HEK293 (cell line): ENCODE data around the gene DNAL4.
A peak's percentile ranks its signal among the peaks of the same experiment; 100 is the strongest.

ENCODE experiments used
- CTCF ChIA-PET: fragments of 350-600 bp; formaldehyde crosslinking; extraction: SDS; loops from one replicate; lab custom pipeline; 2021; ENCODE audit warnings: antibody characterized with exemption; lab: Yijun Ruan, JAX
- POLR2A ChIA-PET: fragments of 300-600 bp; formaldehyde crosslinking; extraction: SDS; loops from one replicate; lab custom pipeline; 2020; ENCODE audit warnings: antibody characterized with exemption, inconsistent platforms; lab: Yijun Ruan, JAX
- H3K27ac ChIP-seq: fragments of 200-500 bp; sonication (Bioruptor generic); 2 replicates; pipeline ENCODE4 v1.5.1; 2014; ENCODE audit warnings: low read depth, low read length, control low read depth, inconsistent platforms; ENCODE audit errors: extremely low read depth
- H3K36me3 ChIP-seq, 2 experiments: fragments of 200-500 bp in 1 of 2; sonication (Bioruptor generic) in 1 of 2; 1 replicate in 1 of 2; 2 replicates in 1 of 2; pipeline ENCODE4 v1.5.1; 2014 to 2017; ENCODE audit warnings: inconsistent platforms in 2 of 2, low read length in 2 of 2; ENCODE audit not compliant: control insufficient read depth in 2 of 2, insufficient read depth in 1 of 2
- H3K4me1 ChIP-seq: fragments of 200-500 bp; sonication (Bioruptor generic); 2 replicates; pipeline ENCODE4 v1.5.1; 2014; ENCODE audit warnings: mild to moderate bottlenecking, low read length, inconsistent platforms; ENCODE audit not compliant: control insufficient read depth, insufficient read depth
- H3K4me3 ChIP-seq: 2 replicates; pipeline ENCODE4 v1.5.1; 2011; ENCODE audit warnings: low read depth, mild to moderate bottlenecking, control low read depth, low read length, moderate library complexity
- H3K9me3 ChIP-seq: fragments of 200-500 bp; sonication (Bioruptor generic); 2 replicates; pipeline ENCODE4 v1.5.1; 2014; ENCODE audit warnings: low read depth, low read length, inconsistent platforms; ENCODE audit not compliant: control insufficient read depth, insufficient read depth
- FEZF1 ChIP-seq: fragments of 450-650 bp; formaldehyde crosslinking; IDR thresholded peaks from 2 replicates; pipeline ENCODE4 v1.5.1; 2016; ENCODE audit warnings: missing biosample characterization, missing genetic modification characterization
- GLIS2 ChIP-seq: fragments of 450-650 bp; formaldehyde crosslinking; IDR thresholded peaks from 2 replicates; pipeline ENCODE4 v1.5.1; 2016; ENCODE audit warnings: missing biosample characterization, missing genetic modification characterization
- MEIS1 ChIP-seq: sonication (generic); formaldehyde crosslinking; IDR thresholded peaks from 2 replicates; pipeline ENCODE4 v1.8.1; 2022; ENCODE audit warnings: missing genetic modification reagents, mild to moderate bottlenecking, borderline replicate concordance
- PBX3 ChIP-seq: sonication (generic); formaldehyde crosslinking; IDR thresholded peaks from 2 replicates; pipeline ENCODE4 v1.8.1; 2022; ENCODE audit warnings: mild to moderate bottlenecking, moderate library complexity, missing genetic modification reagents
- YY1 ChIP-seq: fragments of 450-650 bp; formaldehyde crosslinking; IDR thresholded peaks from 2 replicates; pipeline ENCODE4 v1.5.1; 2018; ENCODE audit warnings: missing biosample characterization, missing genetic modification characterization
- ZBTB44 ChIP-seq: fragments of 450-650 bp; IDR thresholded peaks from 2 replicates; pipeline ENCODE4 v1.5.1; 2018; ENCODE audit warnings: missing biosample characterization, mild to moderate bottlenecking, missing genetic modification characterization
- ZBTB8A ChIP-seq: fragments of 450-650 bp; formaldehyde crosslinking; IDR thresholded peaks from 2 replicates; pipeline ENCODE4 v1.5.1; 2016; ENCODE audit warnings: missing biosample characterization, missing genetic modification characterization
- ZFP41 ChIP-seq: fragments of 450-650 bp; formaldehyde crosslinking; IDR thresholded peaks from 2 replicates; pipeline ENCODE4 v1.5.1; 2016; ENCODE audit warnings: missing biosample characterization, missing genetic modification characterization, borderline replicate concordance
- ZNF132 ChIP-seq: fragments of 450-650 bp; formaldehyde crosslinking; IDR thresholded peaks from 2 replicates; pipeline ENCODE4 v1.5.1; 2017; ENCODE audit warnings: missing biosample characterization, missing genetic modification characterization, borderline replicate concordance
- ZNF138 ChIP-seq: fragments of 450-650 bp; formaldehyde crosslinking; IDR thresholded peaks from 2 replicates; pipeline ENCODE4 v1.5.1; 2016; ENCODE audit warnings: missing biosample characterization, missing genetic modification characterization, borderline replicate concordance
- ZNF140 ChIP-seq: fragments of 450-650 bp; formaldehyde crosslinking; IDR thresholded peaks from 2 replicates; pipeline ENCODE4 v1.5.1; 2016; ENCODE audit warnings: missing biosample characterization, missing genetic modification characterization
- ZNF169 ChIP-seq: fragments of 450-650 bp; formaldehyde crosslinking; IDR thresholded peaks from 2 replicates; pipeline ENCODE4 v1.5.1; 2016; ENCODE audit warnings: missing biosample characterization, missing genetic modification characterization
- ZNF221 ChIP-seq: fragments of 450-650 bp; formaldehyde crosslinking; IDR thresholded peaks from 2 replicates; pipeline ENCODE4 v1.5.1; 2017; ENCODE audit warnings: missing biosample characterization, missing genetic modification characterization, borderline replicate concordance
- ZNF239 ChIP-seq: fragments of 450-650 bp; formaldehyde crosslinking; IDR thresholded peaks from 2 replicates; pipeline ENCODE4 v1.5.1; 2016; ENCODE audit warnings: missing biosample characterization, missing genetic modification characterization
- ZNF324 ChIP-seq: fragments of 450-650 bp; formaldehyde crosslinking; IDR thresholded peaks from 2 replicates; pipeline ENCODE4 v1.5.1; 2016; ENCODE audit warnings: missing biosample characterization, missing genetic modification characterization
- ZNF37A ChIP-seq: fragments of 450-650 bp; IDR thresholded peaks from 2 replicates; pipeline ENCODE4 v1.5.1; 2018; ENCODE audit warnings: missing biosample characterization, missing genetic modification characterization
- ZNF398 ChIP-seq: fragments of 450-650 bp; formaldehyde crosslinking; IDR thresholded peaks from 2 replicates; pipeline ENCODE4 v1.5.1; 2017; ENCODE audit warnings: missing biosample characterization, missing genetic modification characterization
- ZNF433 ChIP-seq: fragments of 450-650 bp; formaldehyde crosslinking; IDR thresholded peaks from 2 replicates; pipeline ENCODE4 v1.5.1; 2016; ENCODE audit warnings: missing biosample characterization, missing genetic modification characterization, low read depth
- ZNF580 ChIP-seq: fragments of 450-650 bp; formaldehyde crosslinking; IDR thresholded peaks from 2 replicates; pipeline ENCODE4 v1.5.1; 2016; ENCODE audit warnings: missing biosample characterization, missing genetic modification characterization
- ZNF610 ChIP-seq: fragments of 450-650 bp; formaldehyde crosslinking; IDR thresholded peaks from 2 replicates; pipeline ENCODE4 v1.5.1; 2016; ENCODE audit warnings: missing biosample characterization, missing genetic modification characterization, borderline replicate concordance
- ZNF621 ChIP-seq: fragments of 450-650 bp; formaldehyde crosslinking; IDR thresholded peaks from 2 replicates; pipeline ENCODE4 v1.5.1; 2017; ENCODE audit warnings: missing biosample characterization, missing genetic modification characterization
- ZNF623 ChIP-seq: fragments of 450-650 bp; formaldehyde crosslinking; IDR thresholded peaks from 2 replicates; pipeline ENCODE4 v1.5.1; 2016; ENCODE audit warnings: missing biosample characterization, missing genetic modification characterization
- ZNF629 ChIP-seq: fragments of 450-650 bp; formaldehyde crosslinking; IDR thresholded peaks from 2 replicates; pipeline ENCODE4 v1.5.1; 2017; ENCODE audit warnings: missing biosample characterization, missing genetic modification characterization
- ZNF670 ChIP-seq: fragments of 450-650 bp; formaldehyde crosslinking; IDR thresholded peaks from 2 replicates; pipeline ENCODE4 v1.5.1; 2016; ENCODE audit warnings: missing biosample characterization, missing genetic modification characterization, low read depth
- ZNF776 ChIP-seq: fragments of 450-650 bp; formaldehyde crosslinking; IDR thresholded peaks from 2 replicates; pipeline ENCODE4 v1.5.0; 2017; ENCODE audit warnings: missing biosample characterization, missing genetic modification characterization, borderline replicate concordance
- ZNF830 ChIP-seq: fragments of 450-650 bp; IDR thresholded peaks from 2 replicates; pipeline ENCODE4 v1.5.0; 2018; ENCODE audit warnings: missing biosample characterization, missing genetic modification characterization, low read depth, mild to moderate bottlenecking, moderate library complexity
- ZNF843 ChIP-seq: fragments of 450-650 bp; formaldehyde crosslinking; IDR thresholded peaks from 2 replicates; pipeline ENCODE4 v1.5.1; 2016; ENCODE audit warnings: missing biosample characterization, missing genetic modification characterization
- ZSCAN5A ChIP-seq: fragments of 450-650 bp; formaldehyde crosslinking; IDR thresholded peaks from 2 replicates; pipeline ENCODE4 v1.5.1; 2016; ENCODE audit warnings: missing biosample characterization, missing genetic modification characterization

The DNAL4 gene

GRCh38 chr22:38793721-38794466, at the start of gene DNAL4 (continued):
- TF ChIP-seq ZBTB8A (tag by site-specific recombination): peak; percentile 45; the same call in 1 of the 2 replicates
- TF ChIP-seq ZBTB44: 0 out of 2 replicates have a peak, but pooled peaks have one; percentile 6
- TF ChIP-seq ZNF140: no peak
- TF ChIP-seq ZNF580 (tag by site-specific recombination): no peak
- TF ChIP-seq ZNF623: no peak
- peak; percentile 49; the same call in 1 of the 2 replicates for TF ChIP-seq GLIS2
- no peak for TF ChIP-seq ZNF132 (tag by site-specific recombination)
- no peak for TF ChIP-seq FEZF1
- no peak for TF ChIP-seq ZNF610 (tag by site-specific recombination)
- TF ChIP-seq ZNF776 (tag by site-specific recombination): no peak
- no peak for TF ChIP-seq ZSCAN5A
- TF ChIP-seq ZFP41 (tag by site-specific recombination): no peak
- TF ChIP-seq ZNF398 (tag by site-specific recombination): peak; percentile 55; the same call in 1 of the 2 replicates
- no peak; the same call in none of the 2 replicates for TF ChIP-seq ZNF37A (tag by site-specific recombination)
- TF ChIP-seq ZNF221: no peak
- no peak for TF ChIP-seq ZNF138 (tag by site-specific recombination)
- TF ChIP-seq ZNF629 (tag by site-specific recombination): no peak
- TF ChIP-seq ZNF433 (tag by site-specific recombination): no peak
- no peak for TF ChIP-seq MEIS1 (CRISPR knock-in tag)
- no peak for TF ChIP-seq ZNF843

GRCh38 chr22:38843201-38843656, 49.3 kb upstream of the DNAL4 start:
- Histone ChIP-seq H3K4me3 (peak overlapping the region; percentile 42), H3K9me3 (no peaks in the 10 kb centered on the region), H3K4me1 (0 out of 2 replicates have a peak, but pooled peaks cover 2% of the 10 kb centered on the region), H3K27ac (peak overlapping the region; percentile 63; the same call in 1 of the 2 replicates), H3K36me3 (no peaks in the 10 kb centered on the region)
- ChIA-PET POLR2A (interaction anchor here (0.6 to 2.7 kb wide), 7 partner anchors 10 to 477 kb away, joined by 3 to 19 read pairs (median 3); partner anchors contain the start of gene RPL3), CTCF (interaction anchor here (0.6 to 4.5 kb wide), 8 partner anchors 9 to 977 kb away, joined by 3 to 38 read pairs (median 5); no protein-coding TSS in a partner anchor)
- TF ChIP-seq ZNF670 (tag by site-specific recombination): no peak
- no peak for TF ChIP-seq ZNF621
- TF ChIP-seq ZNF398 (tag by site-specific recombination): peak; percentile 42; the same call in 1 of the 2 replicates
- TF ChIP-seq ZNF169 (tag by site-specific recombination): no peak
- TF ChIP-seq ZNF830 (tag by site-specific recombination): no peak
- 0 out of 2 replicates have a peak, but pooled peaks have one; percentile 57 for TF ChIP-seq PBX3
- no peak for TF ChIP-seq ZNF239 (tag by site-specific recombination)
- peak; percentile 67; the same call in 1 of the 2 replicates for TF ChIP-seq ZBTB8A (tag by site-specific recombination)
- TF ChIP-seq ZNF324 (tag by site-specific recombination): no peak
- peak; percentile 21; the same call in 1 of the 2 replicates for TF ChIP-seq YY1 (tag by site-specific recombination)
